Fibroblast of villous mesenchyme (primary cell): ENCODE results near the gene GPAM. TPM values are rescaled to one million over a fixed set of nuclear protein-coding genes. Genes with fewer than 3 reads are reported as not detected.

Source experiments
- DNase-seq: peaks from one replicate; pipeline ENCODE4 v3.0.0-alpha.2; 2010; ENCODE audit warnings: low read depth
- H3K4me3 ChIP-seq: 2 replicates; pipeline ENCODE4 v1.5.1; 2011; ENCODE audit warnings: low read depth, mild to moderate bottlenecking, low read length
- total RNA-seq: library from RNA; depleted of rRNA; stranded (reverse); fragments of >200 nt; gene quantifications from 2 replicates; pipeline ENCODE4 v1.2.3, GENCODE V29; 2012
- TF ChIP-seq, protein P1 (sequence below): IDR thresholded peaks from 2 replicates; pipeline ENCODE4 v1.5.1; 2012; ENCODE audit warnings: low read depth, mild to moderate bottlenecking, low read length; ENCODE audit not compliant: insufficient read depth

GPAM gene
- total RNA-seq, 1 donor, result 12.5 TPM

DNA sequence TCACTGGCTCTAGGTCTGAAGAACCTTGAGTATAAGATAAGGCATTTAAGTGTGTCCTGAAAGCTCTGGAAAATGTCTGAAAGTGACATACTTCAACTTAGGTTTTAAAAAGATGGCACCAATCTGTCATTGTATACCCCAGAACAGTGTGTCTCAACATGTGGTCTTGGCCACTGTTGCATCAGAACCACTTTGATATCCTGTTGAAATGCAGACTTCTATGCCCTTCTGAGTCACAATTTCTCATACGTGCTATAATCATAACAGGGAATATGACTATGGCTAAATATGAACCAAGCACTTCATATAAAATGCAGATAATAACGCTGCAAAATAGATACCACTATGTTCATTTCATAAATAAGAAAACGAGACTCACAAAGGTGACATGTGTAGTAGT is 38.0 kb upstream of the GPAM start:
- TF ChIP-seq, protein P1, sequence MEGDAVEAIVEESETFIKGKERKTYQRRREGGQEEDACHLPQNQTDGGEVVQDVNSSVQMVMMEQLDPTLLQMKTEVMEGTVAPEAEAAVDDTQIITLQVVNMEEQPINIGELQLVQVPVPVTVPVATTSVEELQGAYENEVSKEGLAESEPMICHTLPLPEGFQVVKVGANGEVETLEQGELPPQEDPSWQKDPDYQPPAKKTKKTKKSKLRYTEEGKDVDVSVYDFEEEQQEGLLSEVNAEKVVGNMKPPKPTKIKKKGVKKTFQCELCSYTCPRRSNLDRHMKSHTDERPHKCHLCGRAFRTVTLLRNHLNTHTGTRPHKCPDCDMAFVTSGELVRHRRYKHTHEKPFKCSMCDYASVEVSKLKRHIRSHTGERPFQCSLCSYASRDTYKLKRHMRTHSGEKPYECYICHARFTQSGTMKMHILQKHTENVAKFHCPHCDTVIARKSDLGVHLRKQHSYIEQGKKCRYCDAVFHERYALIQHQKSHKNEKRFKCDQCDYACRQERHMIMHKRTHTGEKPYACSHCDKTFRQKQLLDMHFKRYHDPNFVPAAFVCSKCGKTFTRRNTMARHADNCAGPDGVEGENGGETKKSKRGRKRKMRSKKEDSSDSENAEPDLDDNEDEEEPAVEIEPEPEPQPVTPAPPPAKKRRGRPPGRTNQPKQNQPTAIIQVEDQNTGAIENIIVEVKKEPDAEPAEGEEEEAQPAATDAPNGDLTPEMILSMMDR, result no peak
- no peak for DNase-seq
- no peak overlapping the region for H3K4me3 ChIP-seq

DNA sequence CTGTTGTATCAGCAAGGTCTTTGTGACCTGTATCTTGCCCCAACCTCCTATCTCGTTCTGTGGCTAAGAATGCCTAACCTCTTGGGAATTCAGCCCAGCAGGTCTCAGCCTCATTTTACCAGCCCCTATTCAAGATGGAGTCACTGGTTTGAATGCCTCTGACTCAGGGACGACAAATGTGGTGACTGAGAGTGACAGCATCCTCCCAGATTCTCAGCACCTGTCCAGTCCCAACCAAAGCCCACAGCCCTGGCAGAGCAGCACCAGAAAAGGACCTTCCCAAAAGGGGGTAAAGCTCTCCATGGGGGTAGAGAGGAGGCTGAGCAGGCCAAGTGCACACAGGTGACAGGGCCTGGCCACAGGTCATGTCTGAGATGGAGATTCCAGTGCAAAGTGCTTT is 35.4 kb upstream of the GPAM start:
- TF ChIP-seq, protein P1, result no peak
- no peak overlapping the region for H3K4me3 ChIP-seq
- no peak for DNase-seq

DNA sequence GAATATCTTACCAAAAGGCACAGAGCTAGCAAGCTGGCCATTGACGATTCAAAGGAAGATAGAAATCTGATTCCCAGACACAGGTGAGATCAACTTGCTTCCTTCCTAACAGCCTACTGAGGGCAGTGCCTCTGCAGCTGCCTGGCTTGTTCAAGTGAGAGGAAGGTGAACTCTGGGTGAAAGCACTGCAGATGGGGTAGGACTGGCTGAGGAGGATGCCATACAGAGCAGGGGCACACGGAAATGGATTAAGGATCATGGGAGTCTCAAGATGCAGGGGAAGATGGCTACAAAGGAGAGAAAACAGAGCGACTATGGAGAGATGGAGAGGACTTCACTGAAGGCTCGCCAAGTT is 34.4 kb upstream of the GPAM start:
- no peak overlapping the region for H3K4me3 ChIP-seq
- TF ChIP-seq, protein P1, result no peak
- DNase-seq, result no peak

DNA sequence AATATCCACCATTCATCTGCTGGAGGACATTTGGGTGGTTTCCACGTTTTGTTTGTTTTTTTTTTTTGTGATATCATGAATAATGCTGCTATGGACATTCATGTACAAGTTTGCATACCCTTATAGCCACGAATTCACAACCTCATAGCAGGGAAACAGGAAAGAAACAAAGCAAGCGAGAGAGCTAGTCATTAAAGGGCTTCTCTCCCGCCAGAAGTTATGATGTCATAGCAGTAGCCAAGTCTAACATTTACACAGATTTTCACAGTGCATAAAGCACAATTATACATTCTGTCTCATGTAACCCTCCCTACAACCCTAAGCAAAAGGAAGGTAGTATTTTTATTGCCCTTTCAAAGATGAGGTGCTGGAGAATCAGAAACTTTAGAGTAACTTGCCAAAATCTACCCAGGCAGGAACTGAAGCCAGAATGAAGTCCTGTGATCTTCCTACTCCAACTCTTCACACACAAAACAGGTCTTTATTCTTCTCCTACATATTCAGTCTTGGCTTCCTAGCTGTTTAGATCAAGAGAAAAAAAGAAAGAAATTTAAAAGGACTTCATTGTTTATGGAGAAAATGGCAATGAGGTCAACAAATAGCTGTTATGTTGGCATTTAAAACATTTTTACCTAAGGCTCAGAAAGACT is 33.9 kb upstream of the GPAM start:
- H3K4me3 ChIP-seq, result no peak overlapping the region
- TF ChIP-seq, protein P1, result no peak
- DNase-seq, result no peak

DNA sequence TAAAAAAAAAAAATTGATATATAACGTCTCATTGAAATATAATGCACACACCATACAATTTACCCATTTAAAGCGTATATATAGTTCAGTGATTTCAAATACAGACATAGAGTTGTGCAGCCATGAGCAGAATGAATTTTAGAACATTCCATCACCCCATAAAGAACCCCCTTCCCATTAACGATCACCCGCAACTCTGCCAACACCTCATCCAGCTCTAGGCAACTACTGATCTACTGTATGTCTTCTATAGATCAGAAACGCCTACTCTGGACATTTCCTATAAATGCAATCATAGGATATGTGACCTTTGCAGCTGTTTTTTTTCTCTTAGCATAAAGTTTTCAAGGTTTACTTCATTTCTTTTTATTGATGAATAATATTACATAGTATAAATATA is 33.4 kb upstream of the GPAM start:
- TF ChIP-seq, protein P1, result no peak
- DNase-seq, result no peak
- no peak overlapping the region for H3K4me3 ChIP-seq

DNA sequence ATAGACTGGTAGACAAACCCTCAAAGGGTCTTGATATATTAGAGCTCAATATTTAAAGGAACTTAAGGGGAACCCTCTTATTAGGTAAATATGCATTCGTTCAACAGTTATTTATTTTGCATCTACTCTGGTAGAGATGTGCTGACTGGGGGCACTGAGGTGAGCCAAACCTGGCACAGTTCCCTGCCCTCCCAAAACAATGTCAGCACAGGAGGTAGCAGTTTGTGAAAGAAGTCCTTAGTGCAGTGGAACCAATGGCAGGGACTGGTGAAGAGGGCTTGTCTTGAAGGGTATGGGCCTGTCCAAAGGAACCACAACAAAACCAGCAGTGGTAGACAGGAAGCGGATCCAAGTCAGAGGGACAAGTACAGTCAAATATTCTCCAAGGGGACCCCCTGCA is 32.6 kb upstream of the GPAM start:
- no peak overlapping the region for H3K4me3 ChIP-seq
- DNase-seq, result no peak
- TF ChIP-seq, protein P1, result no peak

DNA sequence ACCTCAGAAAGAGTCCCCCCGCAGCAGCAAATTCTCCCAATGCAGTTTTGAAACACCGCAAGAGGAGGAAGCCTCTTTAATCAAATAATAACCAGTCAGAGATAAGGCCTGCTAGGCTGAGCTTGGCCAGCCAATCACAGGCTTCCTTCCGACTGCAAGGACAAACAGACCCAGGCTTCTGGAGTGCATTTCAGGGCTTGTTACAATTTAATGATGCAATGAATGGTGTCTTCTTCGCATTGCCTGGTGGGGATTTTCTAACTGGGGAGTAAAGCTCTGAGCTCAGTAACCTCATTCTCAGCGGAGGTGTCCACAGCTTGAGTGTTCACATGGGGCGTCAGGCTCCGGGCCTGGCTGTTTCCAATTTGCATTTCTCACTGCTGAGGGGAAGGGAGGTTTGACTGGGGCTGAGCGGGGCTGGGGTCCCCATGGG is 31.8 kb upstream of the GPAM start:
- H3K4me3 ChIP-seq, result no peak overlapping the region
- peak; percentile 68 for DNase-seq
- TF ChIP-seq, protein P1, result no peak
